GM21737 (cell line): ENCODE results near the gene DAZAP2.
A peak's percentile ranks its signal among the peaks of the same experiment; 100 is the strongest.
"Not testable (repeated sequence)": the region's sequence is repeated elsewhere in the genome, so short reads cannot be mapped to it uniquely, and the experiment has no call there.

ENCODE experiments used
- ATAC-seq: cut with Tn5 transposase; IDR thresholded peaks from one replicate; pipeline ENCODE4 v1.9.1; 2021; ENCODE audit warnings: mild to moderate bottlenecking, moderate library complexity; ENCODE audit not compliant: unreplicated experiment

DAZAP2 gene

GRCh38 chr12:51217133-51217967, 21.3 kb upstream of the DAZAP2 start:
- ATAC-seq = peak; percentile 20

DNA sequence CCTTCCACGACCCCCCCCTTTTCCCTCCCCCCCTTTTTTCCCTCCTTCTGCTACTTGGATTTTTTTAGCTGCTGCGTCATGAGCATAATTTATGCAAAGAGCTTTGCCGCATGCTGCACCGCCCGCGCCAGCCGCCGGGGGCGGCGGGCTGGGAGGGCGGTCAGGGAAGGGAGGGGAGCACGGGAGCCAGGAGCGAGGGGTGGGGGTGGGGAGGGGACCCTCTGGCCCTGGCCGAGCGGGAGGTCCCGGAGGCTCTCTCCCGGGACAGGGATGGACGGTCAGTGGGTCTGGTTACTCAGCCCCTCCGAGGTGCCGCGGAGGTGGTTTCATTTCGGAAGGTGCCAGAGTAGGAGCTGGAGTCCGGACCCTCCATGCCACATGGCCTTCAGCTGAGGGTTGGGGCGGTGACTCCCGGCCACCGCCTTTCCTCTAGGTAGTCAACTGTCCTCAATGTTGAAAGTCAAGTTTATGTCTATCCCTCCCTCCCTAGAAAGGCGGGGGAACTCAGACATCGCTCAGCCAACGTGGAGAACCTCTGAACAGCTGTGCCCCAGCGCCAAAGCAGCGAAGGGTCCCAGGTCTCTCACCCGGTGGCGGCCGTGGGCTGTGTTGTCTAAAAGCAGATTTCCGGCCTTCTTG, 20.5 kb upstream of the DAZAP2 start, which contains the start of gene POU6F1:
Gene POU6F1, minus strand, starts transcription at position 95 of the 639 bp plus-strand sequence. CDS start 11,226 bp downstream, outside the sequence.
- ATAC-seq = peak; percentile 62

GRCh38 chr12:51218607-51219161, 19.9 kb upstream of the DAZAP2 start:
- no peak for ATAC-seq

DNA sequence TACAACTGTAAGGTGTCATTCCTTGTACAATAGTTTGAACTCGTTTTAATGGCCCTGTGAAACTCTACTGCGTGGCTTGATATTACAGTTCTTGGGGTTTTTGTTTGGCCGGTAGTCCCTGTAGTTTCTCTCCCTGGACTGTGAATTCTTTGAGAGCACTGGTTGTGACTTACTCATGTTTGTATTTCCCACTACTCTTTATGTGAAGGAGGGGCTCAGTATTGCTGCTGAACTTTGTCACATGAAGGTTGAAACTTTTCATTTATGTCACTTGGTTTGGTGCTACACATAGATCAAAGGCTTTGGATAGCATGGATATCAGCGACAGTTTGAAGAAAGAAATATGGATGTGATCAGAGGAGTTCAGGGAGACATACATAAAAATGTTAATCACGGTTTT, 19.3 kb upstream of the DAZAP2 start:
- no peak for ATAC-seq

GRCh38 chr12:51219857-51220256, 18.8 kb upstream of the DAZAP2 start:
- ATAC-seq = not testable (repeated sequence)

GRCh38 chr12:51222461-51222860, 16.2 kb upstream of the DAZAP2 start:
- no peak for ATAC-seq

DNA sequence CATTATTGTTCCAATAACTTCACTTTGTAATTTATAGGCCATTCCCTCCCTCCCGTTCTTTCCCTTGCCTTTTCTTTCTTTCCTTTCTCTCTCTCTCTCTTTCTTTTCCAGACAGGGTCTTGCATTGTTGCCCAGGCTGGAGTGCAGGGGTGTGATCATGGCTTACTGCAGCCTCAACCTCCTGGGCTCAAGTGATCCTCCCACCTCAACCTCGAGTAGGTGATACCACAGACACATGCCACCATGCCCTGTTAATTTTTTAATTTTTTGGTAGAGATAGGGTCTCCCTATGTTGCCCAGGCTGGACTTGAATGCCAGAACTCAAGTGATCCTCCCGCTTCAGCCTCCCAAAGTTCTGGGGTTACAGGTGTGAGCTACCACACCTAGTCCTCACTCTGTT, 14.0 kb upstream of the DAZAP2 start:
- no peak for ATAC-seq

DNA sequence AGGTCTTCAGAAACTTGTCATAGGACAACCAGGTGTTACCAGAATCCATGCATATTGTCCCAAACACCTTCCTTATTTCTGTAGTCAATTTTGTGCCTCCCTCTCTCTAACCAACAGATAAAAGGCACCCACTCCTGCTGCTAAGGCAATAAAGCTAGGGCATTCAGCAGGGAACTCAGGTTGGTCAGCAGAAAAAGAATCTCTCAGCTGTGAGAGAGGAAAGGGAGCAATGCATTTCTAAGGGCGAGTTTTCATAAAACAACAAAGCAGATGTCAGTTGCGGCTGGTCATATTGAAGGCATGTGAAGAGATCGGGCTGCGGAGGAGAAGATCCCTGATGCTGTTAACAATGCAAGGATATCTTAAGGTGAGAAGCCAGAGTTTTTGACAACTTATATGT, 13.4 kb upstream of the DAZAP2 start:
- no peak for ATAC-seq

- ATAC-seq = no peak
These were observed 12.9 kb upstream of the DAZAP2 start for GRCh38 chr12:51225771-51226170.

- ATAC-seq = not testable (repeated sequence)
These were observed 11.5 kb upstream of the DAZAP2 start for GRCh38 chr12:51227112-51227511.

DNA sequence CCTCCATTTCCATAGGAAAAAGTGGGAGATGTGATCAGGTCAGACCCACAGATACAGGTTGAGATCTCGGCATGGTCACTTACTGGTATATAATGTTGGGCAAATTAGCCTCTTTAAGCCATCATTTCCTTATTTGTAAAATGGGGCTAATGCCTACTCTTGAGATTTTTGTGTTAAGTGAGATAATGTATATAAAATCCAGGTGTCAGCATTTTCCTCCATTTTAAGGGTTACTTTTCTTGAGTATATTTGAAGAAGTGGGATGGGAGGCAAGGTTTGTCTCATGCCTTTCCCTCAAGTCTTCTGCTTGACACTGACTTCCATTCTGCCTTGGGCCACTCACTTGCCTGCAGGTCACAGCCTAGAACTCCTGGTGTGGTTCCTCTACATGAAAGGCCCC, 10.7 kb upstream of the DAZAP2 start:
- ATAC-seq = no peak

DNA sequence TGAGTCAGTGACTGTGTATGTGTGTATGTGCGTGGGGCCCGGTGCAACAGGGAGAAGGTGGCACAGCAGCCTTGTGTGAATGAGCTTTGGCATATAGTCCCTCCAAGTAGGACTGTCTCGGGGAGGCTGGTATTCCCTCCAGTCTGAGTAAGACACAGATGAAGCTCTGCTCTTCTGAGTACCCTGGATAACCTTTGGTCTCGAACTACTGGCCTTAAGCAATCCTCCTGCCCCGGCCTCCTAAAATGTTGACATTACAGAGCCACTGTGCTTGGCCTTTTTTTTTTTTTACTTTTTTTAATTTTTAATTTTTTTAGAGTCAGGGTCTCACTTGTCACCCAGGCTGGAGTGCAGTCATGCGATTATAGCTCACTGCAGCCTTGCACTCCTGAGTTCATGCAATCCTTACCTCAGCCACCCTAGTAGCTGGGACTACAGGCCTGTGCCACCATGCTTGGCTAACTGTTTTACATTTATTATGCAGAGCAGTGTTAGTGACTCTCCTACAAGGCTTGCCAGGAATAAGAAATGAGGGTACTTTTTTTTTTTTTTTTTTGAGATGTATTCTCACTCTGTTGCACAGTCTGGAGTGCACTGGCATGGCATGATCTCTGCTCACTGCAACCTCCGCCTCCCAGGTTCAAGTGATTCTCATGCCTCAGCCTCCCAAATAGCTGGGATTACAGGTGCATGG, 9.4 kb upstream of the DAZAP2 start:
- ATAC-seq = no peak

DNA sequence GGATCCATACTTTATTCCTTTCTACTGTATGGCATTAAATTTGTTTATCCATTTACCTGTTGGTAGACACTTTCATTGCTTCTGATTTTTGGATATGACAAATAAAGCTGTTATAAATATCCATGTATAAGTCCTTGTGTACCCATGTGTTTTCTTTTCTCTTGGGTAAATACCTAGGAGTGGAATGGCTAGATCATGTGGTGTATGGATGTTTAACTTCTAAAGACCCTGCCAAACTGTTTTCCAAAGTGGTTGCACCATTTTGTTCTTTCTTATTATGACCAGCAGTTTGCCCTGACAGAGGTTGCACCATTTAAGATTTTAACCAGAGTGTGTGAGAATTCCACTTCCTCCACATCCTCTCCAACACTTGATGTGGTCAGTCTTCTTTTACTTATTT, 6.0 kb upstream of the DAZAP2 start:
- ATAC-seq = no peak

- ATAC-seq = no peak
These were observed 4.1 kb upstream of the DAZAP2 start for GRCh38 chr12:51234530-51234929.

GRCh38 chr12:51238037-51238509, 553 bp upstream of the DAZAP2 start:
- no peak for ATAC-seq

- no peak for ATAC-seq
These were observed 2.3 kb downstream of the DAZAP2 start for GRCh38 chr12:51240971-51241370.

DNA sequence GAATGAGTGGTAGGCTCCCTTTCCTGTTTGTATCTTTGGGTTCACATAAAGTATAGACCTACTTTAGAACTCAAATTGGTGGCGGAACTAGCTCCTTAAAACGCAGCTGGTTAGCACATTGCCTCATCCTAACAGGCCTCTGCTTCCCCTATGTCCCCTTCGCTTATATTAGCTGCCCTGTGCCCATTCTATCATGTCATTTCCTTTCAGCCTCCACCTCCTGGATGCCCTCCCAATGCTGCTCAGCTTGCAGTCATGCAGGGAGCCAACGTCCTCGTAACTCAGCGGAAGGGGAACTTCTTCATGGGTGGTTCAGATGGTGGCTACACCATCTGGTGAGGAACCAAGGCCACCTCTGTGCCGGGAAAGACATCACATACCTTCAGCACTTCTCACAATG, 3.5 kb downstream of the DAZAP2 start:
- ATAC-seq = no peak

DNA sequence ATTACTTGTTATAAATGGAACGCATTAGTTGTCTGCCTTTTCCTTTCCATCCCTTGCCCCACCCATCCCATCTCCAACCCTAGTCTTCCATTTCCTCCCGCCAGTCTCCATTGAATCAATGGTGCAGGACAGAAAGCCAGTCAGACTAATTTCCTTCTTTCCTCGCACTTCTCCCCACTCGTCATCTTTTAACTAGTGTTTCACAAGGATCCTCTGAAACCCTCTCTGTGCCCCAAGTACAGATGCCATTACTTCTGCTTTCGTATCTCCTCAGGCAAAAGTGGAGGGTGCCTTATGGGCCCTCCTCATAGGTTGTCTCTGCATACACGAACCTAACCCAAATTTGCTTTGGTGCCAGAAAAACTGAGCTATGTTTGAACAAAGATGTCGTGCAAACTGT, 4.2 kb downstream of the DAZAP2 start:
- no peak for ATAC-seq

GRCh38 chr12:51244269-51244668, 5.6 kb downstream of the DAZAP2 start:
- no peak for ATAC-seq

- ATAC-seq = no peak
These were observed 7.0 kb downstream of the DAZAP2 start for GRCh38 chr12:51245476-51246253.
